H9 (cell line): ENCODE results near the gene EXOC3. TPM values are rescaled to one million over a fixed set of nuclear protein-coding genes. Genes with fewer than 3 reads are reported as not detected.

ENCODE experiments used
- DNase-seq: peaks from one replicate; pipeline ENCODE4 v3.0.0-alpha.2; 2017
- H2AFZ ChIP-seq: one replicate; pipeline ENCODE4 v1.6.1; 2013; ENCODE audit warnings: mild to moderate bottlenecking, low read length, control low read depth, moderate library complexity
- H2AK5ac ChIP-seq: 2 replicates; pipeline ENCODE4 v1.6.1; 2013; ENCODE audit warnings: low read length, control low read depth, mixed read lengths; ENCODE audit not compliant: insufficient read length
- H2BK120ac ChIP-seq: one replicate; pipeline ENCODE4 v1.6.1; 2013; ENCODE audit warnings: low read depth, mild to moderate bottlenecking, low read length, control low read depth, inconsistent platforms; ENCODE audit not compliant: poor library complexity, severe bottlenecking
- H2BK12ac ChIP-seq: 2 replicates; pipeline ENCODE4 v1.6.1; 2013; ENCODE audit warnings: low read length, control low read depth, mixed read lengths, low read depth; ENCODE audit not compliant: insufficient read length
- H2BK15ac ChIP-seq: 2 replicates; pipeline ENCODE4 v1.6.1; 2013; ENCODE audit warnings: low read depth, low read length, control low read depth
- H2BK20ac ChIP-seq: one replicate; pipeline ENCODE4 v1.6.1; 2013; ENCODE audit warnings: low read depth, mild to moderate bottlenecking, low read length, control low read depth, inconsistent platforms; ENCODE audit not compliant: poor library complexity, severe bottlenecking
- H2BK5ac ChIP-seq: 2 replicates; pipeline ENCODE4 v1.6.1; 2013; ENCODE audit warnings: low read length, control low read depth, mixed read lengths; ENCODE audit not compliant: insufficient read length
- H3K14ac ChIP-seq: 2 replicates; pipeline ENCODE4 v1.6.1; 2013; ENCODE audit warnings: low read length, control low read depth; ENCODE audit not compliant: insufficient read depth
- H3K18ac ChIP-seq: 2 replicates; pipeline ENCODE4 v1.6.1; 2013; ENCODE audit warnings: low read depth, mild to moderate bottlenecking, mixed read lengths, low read length, control low read depth; ENCODE audit not compliant: insufficient read length
- H3K23ac ChIP-seq: 2 replicates; pipeline ENCODE4 v1.6.1; 2013; ENCODE audit warnings: low read length, control low read depth, mixed read lengths, low read depth; ENCODE audit not compliant: insufficient read length
- H3K23me2 ChIP-seq: 2 replicates; pipeline ENCODE4 v1.6.1; 2013; ENCODE audit warnings: low read depth, mild to moderate bottlenecking, mixed read lengths, low read length, control low read depth; ENCODE audit not compliant: insufficient read length, poor library complexity, severe bottlenecking
- H3K27ac ChIP-seq: 2 replicates; pipeline ENCODE4 v1.5.1; 2013; ENCODE audit warnings: low read length, control low read depth, mixed read lengths, low read depth; ENCODE audit not compliant: insufficient read length
- H3K27me3 ChIP-seq: 2 replicates; pipeline ENCODE4 v1.6.1; 2013; ENCODE audit warnings: low read length, control low read depth, inconsistent platforms; ENCODE audit not compliant: insufficient read depth
- H3K4ac ChIP-seq: 2 replicates; pipeline ENCODE4 v1.6.1; 2013; ENCODE audit warnings: low read depth, mild to moderate bottlenecking, control low read depth, inconsistent platforms, low read length, moderate library complexity
- H3K4me1 ChIP-seq: 2 replicates; pipeline ENCODE4 v1.6.1; 2013; ENCODE audit warnings: low read length, control low read depth, inconsistent platforms; ENCODE audit not compliant: insufficient read depth
- H3K4me2 ChIP-seq: 2 replicates; pipeline ENCODE4 v1.6.1; 2013; ENCODE audit warnings: low read length, control low read depth, mixed read lengths; ENCODE audit not compliant: insufficient read length, insufficient read depth
- H3K56ac ChIP-seq: 2 replicates; pipeline ENCODE4 v1.6.1; 2013; ENCODE audit warnings: low read depth, mild to moderate bottlenecking, mixed read lengths, low read length, control low read depth; ENCODE audit not compliant: insufficient read length
- H3K79me1 ChIP-seq: 2 replicates; pipeline ENCODE4 v1.6.1; 2013; ENCODE audit warnings: low read depth, mild to moderate bottlenecking, moderate library complexity, low read length, control low read depth, inconsistent platforms; ENCODE audit not compliant: insufficient read depth, poor library complexity, severe bottlenecking
- H3K79me2 ChIP-seq: 2 replicates; pipeline ENCODE4 v1.6.1; 2013; ENCODE audit warnings: low read length, control low read depth, inconsistent platforms; ENCODE audit not compliant: insufficient read depth
- H3K9ac ChIP-seq: 2 replicates; pipeline ENCODE4 v1.6.1; 2013; ENCODE audit warnings: low read length, control low read depth, mixed read lengths; ENCODE audit not compliant: insufficient read length; ENCODE audit errors: extremely low read depth
- H3K9me3 ChIP-seq: one replicate; pipeline ENCODE4 v1.6.1; 2013; ENCODE audit warnings: low read depth, low read length, inconsistent platforms; ENCODE audit not compliant: control insufficient read depth
- H3T11ph ChIP-seq: one replicate; pipeline ENCODE4 v1.6.1; 2013; ENCODE audit warnings: mild to moderate bottlenecking, low read length, control low read depth, inconsistent platforms
- H4K20me1 ChIP-seq: one replicate; pipeline ENCODE4 v1.6.1; 2013; ENCODE audit not compliant: control insufficient read depth, insufficient read length, insufficient read depth
- H4K5ac ChIP-seq: 2 replicates; pipeline ENCODE4 v1.6.1; 2013; ENCODE audit warnings: low read depth, mild to moderate bottlenecking, mixed read lengths, low read length, control low read depth; ENCODE audit not compliant: insufficient read length
- H4K8ac ChIP-seq: replicated peaks from 2 replicates; pipeline ENCODE4 v1.6.1; 2013; ENCODE audit warnings: low read length, control low read depth, mixed read lengths, low read depth; ENCODE audit not compliant: insufficient read length
- H4K91ac ChIP-seq: 2 replicates; pipeline ENCODE4 v1.6.1; 2013; ENCODE audit warnings: low read depth, mild to moderate bottlenecking, moderate library complexity, mixed read lengths, low read length, control low read depth; ENCODE audit not compliant: insufficient read length
- H3K27ac Mint-ChIP-seq, 3 experiments: 2 replicates in 2 of 3; 3 replicates in 1 of 3; pipeline ENCODE4 v1.8.0; 2020 to 2021; ENCODE audit warnings: mixed read lengths in 3 of 3, mild to moderate bottlenecking in 1 of 3, moderate library complexity in 1 of 3
- H3K27me3 Mint-ChIP-seq: 2 replicates; pipeline ENCODE4 v1.8.0; 2021; ENCODE audit warnings: low read depth, mild to moderate bottlenecking, moderate library complexity, mixed read lengths
- H3K36me3 Mint-ChIP-seq, 3 experiments: 2 replicates in 2 of 3; 3 replicates in 1 of 3; pipeline ENCODE4 v1.8.0; 2020 to 2021; ENCODE audit warnings: low read depth in 3 of 3, mixed read lengths in 3 of 3; ENCODE audit not compliant: insufficient read depth in 1 of 3
- H3K4me1 Mint-ChIP-seq, 2 experiments: 2 replicates each; pipeline ENCODE4 v1.8.0; 2020; ENCODE audit warnings: mixed read lengths in 2 of 2
- H3K4me3 Mint-ChIP-seq, 2 experiments: 2 replicates in 1 of 2; 3 replicates in 1 of 2; pipeline ENCODE4 v1.8.0; 2020 to 2021; ENCODE audit warnings: mild to moderate bottlenecking in 2 of 2, mixed read lengths in 2 of 2, moderate library complexity in 1 of 2
- H3K9me3 Mint-ChIP-seq, 2 experiments: 2 replicates in 1 of 2; 3 replicates in 1 of 2; pipeline ENCODE4 v1.8.0; 2020; ENCODE audit warnings: mild to moderate bottlenecking in 2 of 2, mixed read lengths in 2 of 2, moderate library complexity in 1 of 2
- WGBS: extraction: QIAGEN DNeasy Blood & Tissue Kit; methylation state at CpG from one replicate; pipeline ENCODE4 v1.1.7; 2013; ENCODE audit warnings: missing lambda C conversion rate, low lambda C conversion rate, mixed read lengths; ENCODE audit not compliant: insufficient read length; ENCODE audit errors: extremely low coverage; 5-methylcytosine and 5-hydroxymethylcytosine counted together
- total RNA-seq: library from RNA; stranded (reverse); gene quantifications from 2 replicates; pipeline ENCODE4 v1.2.1, GENCODE V29; 2021
- TF ChIP-seq, protein P1 (sequence below): fragments of 200-600 bp; sonication (generic); conservative IDR thresholded peaks from 3 replicates; pipeline ENCODE4 v1.8.0; 2021; ENCODE audit warnings: antibody characterized with exemption, mild to moderate bottlenecking

The EXOC3 gene
- total RNA-seq, 1 experiment from 2014 or later: 36.7 TPM

DNA sequence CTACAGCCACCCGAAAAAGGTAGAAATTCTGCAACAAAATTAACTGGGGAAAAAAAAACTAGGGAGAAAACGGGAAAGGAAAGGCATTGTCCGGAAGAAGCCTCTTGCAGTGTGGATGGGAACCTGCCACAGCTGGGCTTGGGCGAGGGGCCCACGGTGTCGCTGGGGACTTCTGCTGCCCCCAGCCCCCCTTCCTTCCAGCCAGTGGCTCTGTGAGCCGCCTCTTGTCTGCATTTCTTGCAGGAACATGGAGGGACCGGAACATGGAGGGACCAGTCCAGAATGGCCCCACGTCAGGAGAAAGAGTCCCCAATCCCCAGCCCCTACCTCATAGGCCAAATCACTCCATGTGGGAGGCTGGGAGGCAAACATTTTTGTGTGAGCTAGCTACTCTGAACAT, 36.9 kb upstream of the EXOC3 start:
- H3K27ac Mint-ChIP-seq: no peak overlapping the region

More for the DNA sequence above, 36.9 kb upstream of the EXOC3 start:
- Histone ChIP-seq H2BK12ac (no peak overlapping the region), H3K56ac (no peak overlapping the region), H3K27ac (no peak overlapping the region), H3K79me1 (no peaks in the 10 kb centered on the region), H2AFZ (no peak overlapping the region), H3K14ac (no peak overlapping the region), H2BK20ac (no peak overlapping the region), H2BK120ac (no peak overlapping the region), H3K79me2 (no peaks in the 10 kb centered on the region), H4K5ac (no peak overlapping the region), H3K27me3 (no peaks in the 10 kb centered on the region), H3K9me3 (no peaks in the 10 kb centered on the region), H3K4me2 (no peak overlapping the region), H3K23me2 (no peaks in the 10 kb centered on the region), H4K20me1 (no peaks in the 10 kb centered on the region), H3K23ac (no peak overlapping the region), H2AK5ac (no peak overlapping the region), H4K91ac (no peak overlapping the region), H2BK15ac (no peak overlapping the region), H3K18ac (no peak overlapping the region), H3T11ph (no peak overlapping the region), H2BK5ac (no peak overlapping the region), H3K9ac (no peak overlapping the region), H3K4me1 (no peaks in the 10 kb centered on the region), H3K4ac (no peak overlapping the region), H4K8ac (no peak overlapping the region)
- TF ChIP-seq, protein P1, sequence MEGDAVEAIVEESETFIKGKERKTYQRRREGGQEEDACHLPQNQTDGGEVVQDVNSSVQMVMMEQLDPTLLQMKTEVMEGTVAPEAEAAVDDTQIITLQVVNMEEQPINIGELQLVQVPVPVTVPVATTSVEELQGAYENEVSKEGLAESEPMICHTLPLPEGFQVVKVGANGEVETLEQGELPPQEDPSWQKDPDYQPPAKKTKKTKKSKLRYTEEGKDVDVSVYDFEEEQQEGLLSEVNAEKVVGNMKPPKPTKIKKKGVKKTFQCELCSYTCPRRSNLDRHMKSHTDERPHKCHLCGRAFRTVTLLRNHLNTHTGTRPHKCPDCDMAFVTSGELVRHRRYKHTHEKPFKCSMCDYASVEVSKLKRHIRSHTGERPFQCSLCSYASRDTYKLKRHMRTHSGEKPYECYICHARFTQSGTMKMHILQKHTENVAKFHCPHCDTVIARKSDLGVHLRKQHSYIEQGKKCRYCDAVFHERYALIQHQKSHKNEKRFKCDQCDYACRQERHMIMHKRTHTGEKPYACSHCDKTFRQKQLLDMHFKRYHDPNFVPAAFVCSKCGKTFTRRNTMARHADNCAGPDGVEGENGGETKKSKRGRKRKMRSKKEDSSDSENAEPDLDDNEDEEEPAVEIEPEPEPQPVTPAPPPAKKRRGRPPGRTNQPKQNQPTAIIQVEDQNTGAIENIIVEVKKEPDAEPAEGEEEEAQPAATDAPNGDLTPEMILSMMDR: no peak
- Mint-ChIP-seq H3K36me3 (peaks cover 0 to 8% (median 0%) of the 10 kb centered on the region in 3 experiments; a peak in 2 of 7 replicates), H3K9me3 (peaks cover 0 to 5% of the 10 kb centered on the region in 2 experiments; a peak in 4 of 5 replicates), H3K4me3 (no peak overlapping the region), H3K4me1 (peaks cover under 1 to 6% of the 10 kb centered on the region in 2 experiments; a peak in 3 of 4 replicates), H3K27me3 (peaks cover 44% of the 10 kb centered on the region)
- WGBS: no CpG with 5 or more reads among the region's 9 CpGs
- DNase-seq: no peak
